Measurements from ENCODE around the gene SERF2.
"Not testable (repeated sequence)": the region's sequence is repeated elsewhere in the genome, so short reads cannot be mapped to it uniquely, and the experiment has no call there.

Gene SERF2

GRCh38 chr15:43794269-43795037 is 2.3 kb downstream of the SERF2 start:
- DNase-seq = no peak

- DNase-seq = no peak
Measured at GRCh38 chr15:43795197-43795596, 3.1 kb downstream of the SERF2 start.

- DNase-seq = no peak
Measured at GRCh38 chr15:43795997-43796396, 3.9 kb downstream of the SERF2 start.

GRCh38 chr15:43796566-43796965 is 4.4 kb downstream of the SERF2 start:
- DNase-seq = no peak

GRCh38 chr15:43799209-43799944 is 7.3 kb downstream of the SERF2 start:
- DNase-seq = no peak

GRCh38 chr15:43799945-43800285 is 7.8 kb downstream of the SERF2 start, which contains the start of gene SERINC4:
Gene SERINC4, minus strand, starts transcription at chr15:43800220. Its CDS starts 234 bp downstream, at chr15:43799986.
- no peak for DNase-seq

- peak; percentile 93 for DNase-seq
Measured at GRCh38 chr15:43800286-43801141, 8.4 kb downstream of the SERF2 start, which contains the start of gene HYPK. Gene HYPK, plus strand, starts transcription at chr15:43800599. Its CDS starts 24 bp downstream, at chr15:43800623.

- DNase-seq = not testable (repeated sequence)
Measured at GRCh38 chr15:43802676-43803075, 10.6 kb downstream of the SERF2 start.

- DNase-seq = no peak
Measured at GRCh38 chr15:43808435-43808950, 16.4 kb downstream of the SERF2 start.

- no peak for DNase-seq
Measured at GRCh38 chr15:43808960-43809678, 17.0 kb downstream of the SERF2 start.

GRCh38 chr15:43815064-43815463 is 22.9 kb downstream of the SERF2 start:
- not testable (repeated sequence) for DNase-seq

GRCh38 chr15:43821505-43821904 is 29.4 kb downstream of the SERF2 start:
- no peak for DNase-seq

GRCh38 chr15:43824302-43825246 is 32.5 kb downstream of the SERF2 start, which contains the start of gene MFAP1:
Gene MFAP1, minus strand, starts transcription at chr15:43824690. Its CDS starts 121 bp downstream, at chr15:43824569.
- peak; percentile 89 for DNase-seq

GRCh38 chr15:43825305-43825704 is 33.2 kb downstream of the SERF2 start:
- not testable (repeated sequence) for DNase-seq

- DNase-seq = no peak
Measured at GRCh38 chr15:43826029-43826507, 33.9 kb downstream of the SERF2 start.

- peak; percentile 64 for DNase-seq
Measured at GRCh38 chr15:43826508-43827341, 34.6 kb downstream of the SERF2 start, which contains the start of gene WDR76. Gene WDR76, plus strand, starts transcription at chr15:43827002. Its CDS starts 31 bp downstream, at chr15:43827033.

GRCh38 chr15:43828061-43828657 is 36.0 kb downstream of the SERF2 start:
- no peak for DNase-seq

GRCh38 chr15:43829951-43830540 is 37.9 kb downstream of the SERF2 start:
- not testable (repeated sequence) for DNase-seq
